ENCODE data around the gene KRTAP27-1.

The KRTAP27-1 gene

DNA sequence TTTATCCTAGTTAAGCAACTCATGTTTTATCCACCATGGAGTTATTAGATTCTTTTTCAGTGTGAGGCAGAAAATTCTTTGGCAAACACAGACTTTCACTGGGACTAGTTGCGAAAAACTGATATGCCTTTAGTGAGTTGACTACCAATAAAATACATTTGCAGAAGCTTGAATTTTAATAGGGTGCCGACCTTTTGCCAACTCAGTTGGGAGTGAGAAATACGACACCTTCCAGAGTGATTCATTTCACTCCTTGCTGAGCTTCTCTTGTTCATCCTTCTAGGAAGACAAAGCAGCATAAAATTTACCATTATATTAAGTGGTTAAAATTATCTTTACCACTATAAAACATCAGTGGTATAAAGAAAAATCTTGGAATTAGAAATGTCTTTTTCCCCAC, 12.1 kb upstream of the KRTAP27-1 start:
- ATAC-seq (ENCODE audit: insufficient read depth, low read depth) (no peak), DNase-seq (no peak)
- TF ChIP-seq, protein P1, sequence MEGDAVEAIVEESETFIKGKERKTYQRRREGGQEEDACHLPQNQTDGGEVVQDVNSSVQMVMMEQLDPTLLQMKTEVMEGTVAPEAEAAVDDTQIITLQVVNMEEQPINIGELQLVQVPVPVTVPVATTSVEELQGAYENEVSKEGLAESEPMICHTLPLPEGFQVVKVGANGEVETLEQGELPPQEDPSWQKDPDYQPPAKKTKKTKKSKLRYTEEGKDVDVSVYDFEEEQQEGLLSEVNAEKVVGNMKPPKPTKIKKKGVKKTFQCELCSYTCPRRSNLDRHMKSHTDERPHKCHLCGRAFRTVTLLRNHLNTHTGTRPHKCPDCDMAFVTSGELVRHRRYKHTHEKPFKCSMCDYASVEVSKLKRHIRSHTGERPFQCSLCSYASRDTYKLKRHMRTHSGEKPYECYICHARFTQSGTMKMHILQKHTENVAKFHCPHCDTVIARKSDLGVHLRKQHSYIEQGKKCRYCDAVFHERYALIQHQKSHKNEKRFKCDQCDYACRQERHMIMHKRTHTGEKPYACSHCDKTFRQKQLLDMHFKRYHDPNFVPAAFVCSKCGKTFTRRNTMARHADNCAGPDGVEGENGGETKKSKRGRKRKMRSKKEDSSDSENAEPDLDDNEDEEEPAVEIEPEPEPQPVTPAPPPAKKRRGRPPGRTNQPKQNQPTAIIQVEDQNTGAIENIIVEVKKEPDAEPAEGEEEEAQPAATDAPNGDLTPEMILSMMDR (IDR thresholded peaks at IDR 0.05; ENCODE audit: borderline replicate concordance, extremely low read depth, low read length, poor library complexity, severe bottlenecking) = no peak
- TF ChIP-seq EZH2 (IDR thresholded peaks at IDR 0.05; ENCODE audit: borderline replicate concordance, low read depth, low read length, severe bottlenecking) = no peak
- H3K79me2 ChIP-seq (ENCODE audit: insufficient read depth, low read length) = no peaks in the 10 kb centered on the region
- H4K20me1 ChIP-seq (ENCODE audit: insufficient read depth, low read length) = no peaks in the 10 kb centered on the region
- H3K9ac ChIP-seq (ENCODE audit: low read depth, low read length) = no peak overlapping the region
- H3K27me3 ChIP-seq (ENCODE audit: insufficient read depth, low read length, poor library complexity) = no peaks in the 10 kb centered on the region
- H3K27ac ChIP-seq (ENCODE audit: low read length) = no peak overlapping the region
- H3K4me1 ChIP-seq (ENCODE audit: insufficient read depth, low read length) = no peaks in the 10 kb centered on the region
- H3K4me2 ChIP-seq (ENCODE audit: insufficient read depth, low read length) = no peak overlapping the region
- H2AFZ ChIP-seq (ENCODE audit: low read depth, low read length) = no peak overlapping the region
- no peaks in the 10 kb centered on the region for H3K9me3 ChIP-seq (ENCODE audit: insufficient read depth, low read length, severe bottlenecking)
- no peaks in the 10 kb centered on the region for H3K36me3 ChIP-seq (ENCODE audit: insufficient read depth, low read length)
- H3K4me3 ChIP-seq (ENCODE audit: low read depth in 1 of 2, low read length in 2 of 2) = no peak overlapping the region

DNA sequence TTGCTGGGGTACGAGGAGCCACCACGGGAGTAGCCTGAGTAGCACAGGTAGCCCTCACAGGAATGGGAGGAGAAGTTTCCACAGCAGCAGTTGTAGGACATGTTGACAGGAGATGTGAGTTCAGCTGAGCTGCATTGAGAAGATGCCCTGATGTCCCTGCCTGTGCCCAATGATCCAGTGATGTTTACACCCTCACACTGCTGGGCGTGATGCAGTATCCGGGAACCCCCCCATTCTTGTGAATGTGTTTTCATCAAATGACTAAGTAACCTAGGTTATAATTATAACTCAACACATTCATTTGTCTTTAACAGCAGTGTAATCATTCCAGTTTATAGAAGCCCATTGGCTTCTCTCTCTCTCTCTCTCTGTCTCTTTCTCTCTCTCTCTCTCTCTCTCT, 11.0 kb upstream of the KRTAP27-1 start, which contains the start of gene KRTAP23-1:
Gene KRTAP23-1, minus strand, starts transcription at position 101 of the 400 bp plus-strand sequence. Its CDS starts 0 bp downstream, at position 101.
- no peak within 1 kb of the TSS for H3K9ac ChIP-seq (ENCODE audit: low read depth, low read length)
- DNase-seq (no peak), ATAC-seq (ENCODE audit: insufficient read depth, low read depth) (no peak)
- H3K79me2 ChIP-seq (ENCODE audit: insufficient read depth, low read length) = no peaks in the 10 kb centered on the region
- H3K4me2 ChIP-seq (ENCODE audit: insufficient read depth, low read length) = no peak within 1 kb of the TSS
- no peaks in the 10 kb centered on the region for H3K27me3 ChIP-seq (ENCODE audit: insufficient read depth, low read length, poor library complexity)
- no peaks in the 10 kb centered on the region for H3K4me1 ChIP-seq (ENCODE audit: insufficient read depth, low read length)
- H3K36me3 ChIP-seq (ENCODE audit: insufficient read depth, low read length) = no peaks in the 10 kb centered on the region
- TF ChIP-seq EZH2 (IDR thresholded peaks at IDR 0.05; ENCODE audit: borderline replicate concordance, low read depth, low read length, severe bottlenecking) = no peak
- TF ChIP-seq, protein P1 (IDR thresholded peaks at IDR 0.05; ENCODE audit: borderline replicate concordance, extremely low read depth, low read length, poor library complexity, severe bottlenecking) = no peak
- no peak within 1 kb of the TSS for H2AFZ ChIP-seq (ENCODE audit: low read depth, low read length)
- no peak within 1 kb of the TSS for H3K27ac ChIP-seq (ENCODE audit: low read length)
- H3K4me3 ChIP-seq (ENCODE audit: low read depth in 1 of 2, low read length in 2 of 2) = no peak within 1 kb of the TSS
- no peaks in the 10 kb centered on the region for H3K9me3 ChIP-seq (ENCODE audit: insufficient read depth, low read length, severe bottlenecking)
- no peaks in the 10 kb centered on the region for H4K20me1 ChIP-seq (ENCODE audit: insufficient read depth, low read length)

DNA sequence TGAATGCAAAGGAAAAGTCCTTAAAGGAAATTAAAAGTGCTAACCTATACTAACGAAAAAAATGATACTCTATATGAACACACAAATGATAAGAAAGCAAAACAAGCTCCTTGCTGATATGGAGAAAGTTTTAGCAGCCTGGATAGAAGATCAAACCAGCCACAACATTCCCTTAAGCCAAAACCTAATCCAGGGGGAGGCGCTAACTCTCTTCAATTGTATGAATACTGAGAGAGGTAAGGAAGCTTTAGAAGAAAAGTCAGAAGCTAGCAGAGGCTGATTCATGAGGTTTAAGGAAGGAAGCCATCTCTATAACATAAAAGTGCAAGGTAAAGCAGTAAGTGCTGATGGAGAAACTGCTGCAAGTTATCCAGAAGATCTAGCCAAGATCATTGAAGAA, 7.5 kb upstream of the KRTAP27-1 start:
- Histone ChIP-seq H3K4me1 (ENCODE audit: insufficient read depth, low read length) (no peaks in the 10 kb centered on the region), H2AFZ (ENCODE audit: low read depth, low read length) (no peak overlapping the region)
- no peak for ATAC-seq (ENCODE audit: insufficient read depth, low read depth)

More for the DNA sequence above, 7.5 kb upstream of the KRTAP27-1 start:
- no peak overlapping the region for H3K9ac ChIP-seq (ENCODE audit: low read depth, low read length)
- no peaks in the 10 kb centered on the region for H3K9me3 ChIP-seq (ENCODE audit: insufficient read depth, low read length, severe bottlenecking)
- no peaks in the 10 kb centered on the region for H3K79me2 ChIP-seq (ENCODE audit: insufficient read depth, low read length)
- DNase-seq = no peak
- H3K27me3 ChIP-seq (ENCODE audit: insufficient read depth, low read length, poor library complexity) = no peaks in the 10 kb centered on the region
- H3K36me3 ChIP-seq (ENCODE audit: insufficient read depth, low read length) = no peaks in the 10 kb centered on the region
- H3K4me3 ChIP-seq (ENCODE audit: low read depth in 1 of 2, low read length in 2 of 2) = no peak overlapping the region
- no peak overlapping the region for H3K4me2 ChIP-seq (ENCODE audit: insufficient read depth, low read length)
- H3K27ac ChIP-seq (ENCODE audit: low read length) = no peak overlapping the region
- no peaks in the 10 kb centered on the region for H4K20me1 ChIP-seq (ENCODE audit: insufficient read depth, low read length)
- TF ChIP-seq EZH2 (IDR thresholded peaks at IDR 0.05; ENCODE audit: borderline replicate concordance, low read depth, low read length, severe bottlenecking) = no peak
- TF ChIP-seq, protein P1 (IDR thresholded peaks at IDR 0.05; ENCODE audit: borderline replicate concordance, extremely low read depth, low read length, poor library complexity, severe bottlenecking) = no peak
